ENCODE measurements around the gene ZC3H7A.
"Not testable (repeated sequence)": the region's sequence is repeated elsewhere in the genome, so short reads cannot be mapped to it uniquely, and the experiment has no call there.

The ZC3H7A gene

DNA sequence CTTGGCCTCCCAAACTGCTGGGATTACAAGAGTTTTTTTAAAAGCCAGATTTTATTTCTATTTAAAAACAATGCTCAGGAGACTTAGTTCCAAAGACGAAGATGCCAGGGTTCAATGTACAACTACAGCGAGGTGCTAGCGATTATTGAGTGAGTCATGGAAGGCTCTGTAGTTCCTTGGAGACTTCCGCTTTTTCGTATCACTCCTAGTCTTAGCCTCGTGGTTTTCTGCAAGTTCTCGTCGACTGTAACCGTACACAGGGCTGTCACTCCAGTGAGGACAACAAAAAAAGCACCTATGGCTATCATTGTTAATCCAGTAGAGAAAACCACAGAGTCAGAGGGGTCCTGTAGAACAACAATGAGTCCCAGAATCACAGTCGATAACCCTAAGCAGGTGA, 22.7 kb upstream of the ZC3H7A start:
- no peak overlapping the region for H3K4me3 ChIP-seq (replicated peaks in 1 of 2; ENCODE audit: low read depth in 2 of 2, low read length in 2 of 2)
- no peak for DNase-seq (ENCODE audit: low read depth in 2 of 2)
- TF ChIP-seq, protein P1, sequence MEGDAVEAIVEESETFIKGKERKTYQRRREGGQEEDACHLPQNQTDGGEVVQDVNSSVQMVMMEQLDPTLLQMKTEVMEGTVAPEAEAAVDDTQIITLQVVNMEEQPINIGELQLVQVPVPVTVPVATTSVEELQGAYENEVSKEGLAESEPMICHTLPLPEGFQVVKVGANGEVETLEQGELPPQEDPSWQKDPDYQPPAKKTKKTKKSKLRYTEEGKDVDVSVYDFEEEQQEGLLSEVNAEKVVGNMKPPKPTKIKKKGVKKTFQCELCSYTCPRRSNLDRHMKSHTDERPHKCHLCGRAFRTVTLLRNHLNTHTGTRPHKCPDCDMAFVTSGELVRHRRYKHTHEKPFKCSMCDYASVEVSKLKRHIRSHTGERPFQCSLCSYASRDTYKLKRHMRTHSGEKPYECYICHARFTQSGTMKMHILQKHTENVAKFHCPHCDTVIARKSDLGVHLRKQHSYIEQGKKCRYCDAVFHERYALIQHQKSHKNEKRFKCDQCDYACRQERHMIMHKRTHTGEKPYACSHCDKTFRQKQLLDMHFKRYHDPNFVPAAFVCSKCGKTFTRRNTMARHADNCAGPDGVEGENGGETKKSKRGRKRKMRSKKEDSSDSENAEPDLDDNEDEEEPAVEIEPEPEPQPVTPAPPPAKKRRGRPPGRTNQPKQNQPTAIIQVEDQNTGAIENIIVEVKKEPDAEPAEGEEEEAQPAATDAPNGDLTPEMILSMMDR (IDR thresholded peaks at IDR 0.05; ENCODE audit: low read depth, low read length): no peak

DNA sequence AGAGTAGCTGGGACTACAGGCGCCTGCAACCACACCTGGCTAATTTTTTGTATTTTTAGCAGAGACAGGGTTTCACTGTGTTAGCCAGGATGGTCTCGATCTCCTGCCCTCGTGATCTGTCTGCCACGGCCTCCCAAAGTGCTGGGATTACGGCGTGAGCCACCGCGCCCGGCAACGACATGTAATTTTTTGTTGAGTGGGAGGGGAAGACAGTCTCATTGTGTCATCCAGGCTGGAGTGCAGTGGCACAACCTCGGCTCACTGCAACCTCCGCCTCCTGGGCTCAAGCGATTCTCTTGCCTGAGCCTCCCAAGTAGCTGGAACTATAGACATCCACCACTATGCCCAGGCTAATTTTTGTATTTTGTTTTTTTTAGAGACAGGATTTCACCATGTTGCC, 21.9 kb upstream of the ZC3H7A start:
- not testable (repeated sequence) for DNase-seq (ENCODE audit: low read depth in 2 of 2); H3K4me3 ChIP-seq (replicated peaks in 1 of 2; ENCODE audit: low read depth in 2 of 2, low read length in 2 of 2)

DNA sequence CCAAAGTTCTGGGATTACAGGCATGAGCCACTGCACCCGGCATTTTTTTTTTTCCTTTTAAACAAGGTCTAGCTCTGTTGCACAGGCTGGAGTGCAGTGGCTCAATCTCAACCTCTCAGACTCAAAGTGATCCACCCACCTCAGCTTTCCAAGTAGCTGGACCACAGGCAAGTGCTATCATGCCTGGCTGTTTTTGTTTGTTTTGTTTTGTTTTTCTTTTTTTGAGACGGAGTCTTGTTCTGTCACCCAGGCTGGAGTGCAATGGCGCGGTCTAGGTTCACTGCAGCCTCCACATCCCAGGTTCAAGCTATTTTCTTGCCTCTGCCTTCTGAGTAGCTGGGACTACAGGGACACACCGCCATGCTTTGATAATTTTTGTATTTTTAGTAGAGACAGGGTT, 19.1 kb upstream of the ZC3H7A start:
- H3K4me3 ChIP-seq (replicated peaks in 1 of 2; ENCODE audit: low read depth in 2 of 2, low read length in 2 of 2): no peak overlapping the region
- no peak for DNase-seq (ENCODE audit: low read depth in 2 of 2)
- TF ChIP-seq, protein P1 (IDR thresholded peaks at IDR 0.05; ENCODE audit: low read depth, low read length): no peak

DNA sequence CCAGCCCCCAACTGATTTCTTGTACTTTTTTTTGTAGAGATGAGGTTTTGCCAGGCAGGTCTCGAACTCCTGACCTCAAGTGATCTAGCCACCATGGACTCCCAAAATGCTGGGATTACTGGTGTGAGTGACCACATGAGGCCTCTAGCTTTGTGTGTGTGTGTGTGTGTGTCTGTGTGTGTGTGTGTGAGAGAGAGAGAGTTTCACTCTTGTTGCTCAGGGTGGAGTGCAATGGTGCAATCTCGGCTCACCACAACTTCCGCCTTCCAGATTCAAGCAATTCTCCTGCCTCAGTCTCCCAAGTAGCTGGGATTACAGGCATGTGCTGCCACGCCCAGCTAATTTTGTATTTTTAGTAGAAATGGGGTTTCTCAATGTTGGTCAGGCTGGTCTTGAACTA, 17.7 kb upstream of the ZC3H7A start:
- H3K4me3 ChIP-seq (replicated peaks in 1 of 2; ENCODE audit: low read depth in 2 of 2, low read length in 2 of 2); DNase-seq (ENCODE audit: low read depth in 2 of 2): not testable (repeated sequence)

DNA sequence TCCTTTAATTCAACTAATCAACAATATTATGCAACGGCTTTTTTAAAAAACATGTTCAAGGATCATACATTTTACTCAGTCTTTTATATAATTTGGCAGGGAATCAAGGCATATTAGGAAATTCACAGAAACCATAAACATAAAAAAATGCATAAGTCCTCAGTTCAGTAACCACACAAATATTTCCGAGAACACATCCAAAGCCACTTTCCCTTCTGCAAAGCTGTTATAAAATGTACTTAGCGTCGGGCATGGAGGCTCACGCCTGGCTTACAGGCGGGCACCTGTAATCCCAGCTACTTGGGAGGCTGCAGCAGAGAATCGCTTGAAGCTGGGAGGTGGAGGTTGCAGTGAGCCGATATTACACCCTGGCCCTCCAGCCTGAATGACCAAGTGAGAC, 9.7 kb upstream of the ZC3H7A start:
- H3K4me3 ChIP-seq (replicated peaks in 1 of 2; ENCODE audit: low read depth in 2 of 2, low read length in 2 of 2): no peak overlapping the region
- TF ChIP-seq, protein P1 (IDR thresholded peaks at IDR 0.05; ENCODE audit: low read depth, low read length): no peak
- DNase-seq (ENCODE audit: low read depth in 2 of 2): peak; percentile 43 to 74

DNA sequence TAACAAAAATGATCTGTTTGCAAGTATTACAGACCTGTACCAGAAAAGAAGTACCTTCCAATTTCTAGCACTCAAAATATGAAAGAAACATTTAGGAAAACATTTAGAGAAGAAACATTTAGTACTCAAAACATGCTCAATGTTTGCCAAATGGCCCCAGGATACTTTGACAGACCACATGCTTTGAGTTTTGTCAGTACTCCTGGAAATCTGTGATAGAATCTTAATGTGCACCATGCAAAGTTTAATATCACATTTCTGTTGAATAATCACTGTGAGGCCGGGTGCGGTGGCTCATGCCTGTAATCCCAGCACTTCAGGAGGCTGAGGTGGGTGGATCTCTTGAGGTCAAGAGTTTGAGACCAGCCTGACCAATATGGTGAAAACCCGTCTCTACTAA, 8.5 kb upstream of the ZC3H7A start:
- DNase-seq (ENCODE audit: low read depth in 2 of 2): no peak
- H3K4me3 ChIP-seq (replicated peaks in 1 of 2; ENCODE audit: low read depth in 2 of 2, low read length in 2 of 2): no peak overlapping the region
- TF ChIP-seq, protein P1 (IDR thresholded peaks at IDR 0.05; ENCODE audit: low read depth, low read length): no peak

DNA sequence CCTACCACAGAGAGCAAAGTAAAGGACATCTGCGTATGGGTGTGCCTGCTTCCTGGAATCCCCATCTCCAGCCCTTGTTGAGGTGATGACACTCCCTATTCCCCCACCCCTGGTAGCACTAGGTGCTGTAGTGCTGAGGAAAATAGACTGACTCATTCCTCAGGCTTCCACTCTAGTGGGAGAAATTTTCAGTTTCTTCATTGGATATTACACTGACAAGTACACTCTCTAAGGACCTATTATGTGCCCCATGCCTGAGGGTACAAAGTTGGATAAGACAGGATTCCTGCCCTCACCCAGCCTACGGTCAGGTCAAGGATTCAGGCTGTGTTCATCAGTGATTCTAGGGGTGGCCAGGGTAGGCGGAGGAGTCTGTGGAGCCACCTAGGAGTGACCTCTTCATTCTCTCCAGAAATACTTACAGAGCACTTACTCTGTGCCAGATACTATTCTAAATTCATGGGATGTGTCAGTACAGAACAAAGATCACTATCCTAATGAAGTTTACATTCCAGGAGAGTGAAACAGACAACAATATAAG, 4.5 kb upstream of the ZC3H7A start:
- TF ChIP-seq, protein P1 (IDR thresholded peaks at IDR 0.05; ENCODE audit: low read depth, low read length): no peak
- peak in 1 of 2 donors; percentile 39 for DNase-seq (ENCODE audit: low read depth in 2 of 2)
- no peak overlapping the region for H3K4me3 ChIP-seq (replicated peaks in 1 of 2; ENCODE audit: low read depth in 2 of 2, low read length in 2 of 2)

DNA sequence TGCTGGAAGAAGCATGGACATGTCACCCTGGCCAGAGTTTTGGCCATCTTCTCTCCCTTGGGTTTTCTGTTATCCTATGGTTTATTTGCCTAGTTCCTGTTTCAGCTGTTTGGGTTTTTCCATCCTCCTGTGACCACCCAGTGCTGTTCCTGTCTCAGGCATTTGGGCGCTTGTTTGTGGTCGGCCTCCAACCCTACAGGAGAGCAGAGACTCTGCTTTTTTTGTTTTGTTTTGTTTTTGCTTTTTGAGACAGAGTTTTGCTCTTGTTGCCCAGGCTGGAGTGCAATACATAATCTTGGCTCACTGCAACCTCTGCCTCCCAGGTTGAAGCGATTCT, 3.3 kb upstream of the ZC3H7A start:
- H3K4me3 ChIP-seq (replicated peaks in 1 of 2; ENCODE audit: low read depth in 2 of 2, low read length in 2 of 2): no peak overlapping the region
- DNase-seq (ENCODE audit: low read depth in 2 of 2): no peak
- TF ChIP-seq, protein P1 (IDR thresholded peaks at IDR 0.05; ENCODE audit: low read depth, low read length): no peak
